Activated gamma-delta T cell treated with anti-CD3 and anti-CD28 coated beads, Interleukin-2, amount 50 U/mL, for 16 hours (primary cell): ENCODE measurements around the gene APRT.
"Not testable (repeated sequence)": the region's sequence is repeated elsewhere in the genome, so short reads cannot be mapped to it uniquely, and the experiment has no call there.

Experiments used
- DNase-seq: peaks from one replicate; pipeline ENCODE4 v3.0.0-alpha.2; 2020; ENCODE audit warnings: low read depth

The APRT gene

GRCh38 chr16:88841521-88842307, 30.0 kb upstream of the APRT start:
- DNase-seq, result no peak

DNA sequence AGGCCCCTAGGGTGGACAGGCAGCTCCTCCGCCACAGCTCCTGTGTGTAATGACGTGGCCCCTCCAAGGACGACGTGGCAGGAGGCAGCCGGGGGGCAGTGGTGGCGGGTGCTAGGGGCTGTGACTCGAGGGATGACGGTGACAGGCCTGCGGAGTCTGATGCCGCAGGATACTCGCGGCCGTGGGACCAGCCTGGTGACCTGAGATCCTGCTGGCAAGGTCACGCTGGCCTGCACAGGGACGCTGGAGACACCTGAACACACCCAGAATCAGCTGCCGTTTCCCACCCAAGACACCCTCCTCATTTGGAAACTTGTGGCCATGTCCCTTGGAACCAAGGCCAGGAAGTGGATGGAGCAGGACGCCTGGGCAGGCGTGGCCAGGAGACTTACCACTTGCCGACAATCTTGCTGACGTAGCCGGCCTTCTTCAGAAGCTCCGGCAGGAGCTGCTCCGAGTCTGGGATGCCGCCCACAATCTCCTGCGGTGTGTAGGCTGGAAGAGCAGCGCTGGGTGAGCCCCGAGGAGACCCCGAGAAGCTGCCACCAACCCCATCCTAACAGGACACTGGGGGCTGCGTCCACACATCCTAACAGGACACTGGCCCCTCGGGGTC, 29.0 kb upstream of the APRT start:
- DNase-seq, result no peak

DNA sequence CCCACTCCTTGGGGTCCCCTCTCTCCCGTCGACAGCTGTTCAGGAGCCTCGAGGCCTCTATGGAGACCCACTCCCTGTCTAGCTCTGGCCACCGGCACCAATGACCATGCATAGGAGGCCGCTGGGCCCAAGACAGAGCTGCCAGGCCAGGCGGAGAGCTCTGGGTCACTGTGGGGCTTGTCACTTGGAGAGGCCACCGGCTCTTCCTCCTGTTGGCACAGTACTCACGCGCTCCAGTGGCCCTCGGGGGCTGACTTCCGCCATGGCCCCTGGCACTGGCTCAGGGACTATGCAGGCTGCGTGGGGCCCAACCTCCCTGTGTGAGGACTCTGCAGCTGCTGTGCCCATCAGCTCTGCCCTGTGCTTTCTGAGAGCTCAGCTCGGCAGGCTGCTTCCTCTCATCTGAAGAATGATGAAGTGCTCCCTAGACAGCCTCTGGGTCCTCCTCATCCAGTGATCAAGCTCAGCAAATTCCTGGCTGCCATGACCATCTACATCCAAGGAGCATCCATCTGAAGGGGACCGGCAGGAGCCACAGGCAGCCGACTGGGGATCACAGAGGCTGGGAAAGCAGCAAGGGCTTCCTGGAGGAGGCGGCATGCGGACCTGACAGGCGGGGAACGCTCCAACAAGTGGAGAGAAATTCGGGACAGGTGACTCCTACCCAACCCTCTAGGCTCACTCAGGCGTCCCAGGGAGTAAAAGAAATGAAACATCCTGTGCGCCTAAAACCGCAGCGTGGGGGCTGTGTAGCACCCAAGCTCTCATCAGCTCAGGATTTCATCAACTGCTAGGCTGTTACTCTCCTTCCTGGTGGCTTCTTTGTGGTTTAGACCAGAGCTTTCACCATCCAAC, 28.2 kb upstream of the APRT start:
- DNase-seq, result no peak

DNA sequence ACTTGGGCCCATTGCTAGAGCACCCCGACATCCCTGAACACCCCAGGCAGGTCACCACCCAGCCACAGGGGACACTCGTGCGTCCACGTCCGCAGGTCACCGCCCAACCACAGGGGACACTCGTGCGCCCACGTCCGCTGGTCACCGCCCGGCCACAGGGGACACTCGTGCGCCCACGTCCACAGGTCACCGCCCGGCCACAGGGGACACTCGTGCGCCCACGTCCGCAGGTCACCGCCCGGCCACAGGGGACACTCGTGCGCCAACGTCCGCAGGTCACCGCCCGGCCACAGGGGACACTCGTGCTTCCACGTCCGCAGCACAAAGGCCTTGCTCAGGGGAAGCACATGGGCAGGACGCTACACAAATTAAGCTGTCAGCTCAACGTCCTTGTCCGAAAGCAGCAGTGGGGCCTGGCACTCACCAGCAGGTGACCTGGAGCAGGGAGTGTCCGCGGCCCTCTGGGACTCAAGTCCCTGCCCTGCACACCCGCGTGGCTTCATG, 27.4 kb upstream of the APRT start:
- no peak for DNase-seq

GRCh38 chr16:88838566-88838965, 26.8 kb upstream of the APRT start:
- DNase-seq, result no peak

- no peak for DNase-seq
These were observed 26.1 kb upstream of the APRT start for GRCh38 chr16:88837806-88838205.

DNA sequence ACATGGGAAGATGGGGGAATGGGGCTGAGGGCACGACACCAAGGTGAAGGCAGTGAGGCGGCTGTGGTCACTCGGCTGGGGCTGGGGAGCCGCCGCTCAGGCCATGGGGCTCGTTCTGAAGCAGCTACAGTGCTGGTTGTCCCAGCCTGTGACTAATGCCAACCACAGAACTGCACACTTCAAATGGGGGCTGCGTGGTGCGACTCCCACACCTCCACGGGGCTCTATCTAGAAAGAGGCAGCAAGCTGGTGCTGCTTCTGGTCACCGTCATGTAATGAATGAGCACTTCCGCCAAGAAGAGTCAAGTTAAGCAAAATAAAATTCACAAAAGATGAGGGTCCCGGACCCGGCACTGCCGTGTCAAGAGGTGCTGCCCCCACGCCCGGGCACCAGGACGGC, 25.1 kb upstream of the APRT start:
- no peak for DNase-seq

GRCh38 chr16:88835818-88836217, 24.1 kb upstream of the APRT start:
- no peak for DNase-seq

GRCh38 chr16:88835383-88835782, 23.7 kb upstream of the APRT start:
- DNase-seq, result no peak

DNA sequence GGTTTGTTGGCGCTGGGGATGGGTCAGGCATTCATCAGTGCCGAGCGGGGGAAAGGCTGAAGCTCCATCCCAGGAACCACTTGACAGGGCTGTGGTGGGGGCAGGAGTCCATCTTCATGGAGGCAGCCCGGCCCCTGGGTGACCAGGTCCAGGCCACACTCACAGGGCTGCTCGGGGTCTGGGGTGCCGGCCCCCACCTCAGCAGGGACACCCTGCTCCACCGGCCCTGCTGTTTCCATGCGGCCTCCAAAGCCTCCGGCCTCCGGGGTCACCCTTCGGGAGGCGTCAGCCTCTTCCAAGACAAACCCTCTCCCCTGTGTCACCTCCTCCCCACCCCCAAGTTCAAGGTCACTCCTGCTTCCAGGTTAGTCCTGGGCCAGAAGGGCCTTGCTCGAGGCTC, 22.9 kb upstream of the APRT start:
- no peak for DNase-seq

DNA sequence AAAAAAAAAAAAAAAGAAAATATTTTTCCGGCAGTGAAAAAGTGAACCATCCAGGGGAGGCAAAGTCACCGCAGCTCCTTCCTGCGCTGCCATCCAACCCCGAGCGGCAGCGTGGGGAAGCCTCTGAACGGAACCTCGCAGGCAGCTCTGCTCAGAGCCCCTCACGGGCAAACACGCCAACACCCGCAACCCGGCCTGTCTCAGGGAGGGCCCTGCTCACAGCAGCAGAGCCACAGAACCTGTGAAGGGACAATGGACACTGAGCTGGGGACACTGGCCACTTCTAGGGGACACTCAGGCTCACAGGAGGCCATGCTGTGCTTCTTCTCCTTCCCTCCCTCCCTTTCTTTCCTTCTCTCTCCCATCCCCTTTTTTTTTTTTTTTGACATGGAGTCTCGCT, 21.4 kb upstream of the APRT start:
- DNase-seq, result no peak

GRCh38 chr16:88831838-88832237, 20.1 kb upstream of the APRT start:
- no peak for DNase-seq

DNA sequence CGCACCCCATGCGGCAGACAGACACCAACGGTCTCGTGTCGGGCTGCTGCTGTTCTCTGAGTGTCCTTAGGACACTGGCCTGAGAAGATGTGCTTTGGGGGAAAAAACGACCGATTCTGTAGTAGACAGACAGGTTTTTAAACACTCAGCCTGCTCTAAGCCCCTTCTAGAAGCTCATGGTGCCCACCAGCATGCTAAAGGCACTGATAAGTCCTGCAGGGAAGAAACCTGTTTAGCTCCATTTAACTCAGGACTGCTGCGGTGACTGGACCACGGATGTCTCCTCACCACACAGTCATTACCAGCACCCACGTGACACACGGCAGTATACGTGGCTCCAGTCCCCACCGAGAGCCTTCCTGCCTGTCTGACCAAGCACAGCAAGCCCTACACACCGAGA, 19.1 kb upstream of the APRT start:
- DNase-seq, result no peak

- no peak for DNase-seq
These were observed 18.5 kb upstream of the APRT start for GRCh38 chr16:88830258-88830657.

DNA sequence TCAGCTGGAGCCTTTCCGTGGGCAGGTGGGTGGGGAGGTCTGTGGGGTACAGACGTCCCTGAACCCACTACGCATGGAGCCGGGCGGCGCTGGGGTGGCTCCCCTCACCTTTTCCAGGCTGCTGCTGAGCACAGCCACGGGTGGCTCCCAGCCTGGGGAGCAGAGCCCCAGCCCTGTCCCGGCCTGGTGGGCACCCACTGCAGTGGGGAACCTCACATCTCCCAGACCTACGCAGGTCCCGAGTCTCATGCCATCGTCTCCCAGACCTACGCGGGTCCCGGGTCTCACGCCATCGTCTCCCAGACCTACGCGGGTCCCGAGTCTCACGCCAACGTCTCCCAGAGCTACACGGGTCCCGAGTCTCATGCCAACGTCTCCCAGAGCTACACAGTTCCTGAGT, 17.0 kb upstream of the APRT start:
- no peak for DNase-seq

DNA sequence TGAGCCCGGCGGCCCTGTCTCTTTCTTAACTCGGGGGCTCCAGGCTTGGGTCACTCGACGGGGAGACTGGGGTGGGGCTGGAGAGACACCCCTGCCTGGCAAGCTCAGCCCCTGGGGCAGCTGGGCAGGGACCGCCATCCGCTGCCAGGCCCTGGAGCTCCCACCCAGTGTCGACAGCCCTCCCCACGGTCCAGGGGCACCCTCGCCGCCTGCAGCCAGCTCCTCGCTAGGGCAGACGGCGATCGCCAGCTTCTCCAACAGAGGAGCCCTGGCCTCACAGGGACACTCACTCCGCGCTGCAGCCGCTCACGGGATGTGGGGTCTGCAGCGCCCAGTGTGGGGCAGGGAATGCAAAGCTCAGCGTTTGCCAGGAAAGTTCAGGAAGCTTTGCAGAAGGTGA, 16.0 kb upstream of the APRT start:
- no peak for DNase-seq

DNA sequence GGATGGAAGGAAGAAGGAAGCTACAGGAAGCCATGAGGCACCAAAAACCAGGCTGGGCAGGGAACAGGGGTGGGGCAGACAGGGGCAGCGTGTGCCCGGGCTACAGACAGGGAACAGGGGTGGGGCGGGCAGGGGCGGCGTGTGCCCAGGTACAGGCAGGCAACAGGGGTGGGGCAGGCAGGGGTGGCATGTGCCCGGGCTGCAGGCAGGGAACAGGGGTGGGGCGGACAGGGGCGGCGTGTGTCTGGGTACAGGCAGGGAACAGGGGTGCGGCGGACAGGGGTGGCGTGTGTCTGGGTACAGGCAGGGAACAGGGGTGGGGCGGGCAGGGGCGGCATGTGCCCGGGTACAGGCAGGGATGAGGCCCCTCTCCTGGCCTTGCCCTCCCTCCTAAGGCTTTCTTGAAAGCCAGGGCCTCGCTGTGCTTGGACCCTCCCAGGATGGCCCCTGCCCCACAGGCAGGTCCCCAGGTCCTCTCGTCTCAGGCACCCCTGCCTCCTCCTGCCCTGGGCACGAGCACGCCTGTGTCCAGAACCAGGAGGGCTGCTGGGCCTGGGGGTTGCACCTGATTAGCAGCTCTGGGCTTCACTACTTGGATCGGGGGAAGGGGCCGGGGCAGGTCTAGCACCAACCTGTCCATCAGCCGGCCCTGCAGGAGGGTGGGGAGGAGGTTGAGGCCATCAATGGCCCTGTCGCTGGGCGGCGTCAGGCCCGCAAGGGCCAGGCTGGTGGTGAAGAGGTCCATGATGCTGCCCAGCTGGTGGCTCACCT, 14.5 kb upstream of the APRT start:
- DNase-seq, result no peak

GRCh38 chr16:88825146-88825545, 13.4 kb upstream of the APRT start:
- no peak for DNase-seq

- no peak for DNase-seq
These were observed 12.7 kb upstream of the APRT start for GRCh38 chr16:88824256-88825077.

- DNase-seq, result not testable (repeated sequence)
These were observed 11.9 kb upstream of the APRT start for GRCh38 chr16:88823646-88824045.
